Epithelial cell of proximal tubule (primary cell): ENCODE data around the gene PTPRN2. TPM values are rescaled to one million over a fixed set of nuclear protein-coding genes. Genes with fewer than 3 reads are reported as not detected.

Source experiments
- DNase-seq: peaks from one replicate; pipeline ENCODE4 v3.0.0-alpha.2; 2011; ENCODE audit warnings: low read depth
- H3K4me3 ChIP-seq: 2 replicates; pipeline ENCODE4 v1.5.1; 2011; ENCODE audit warnings: low read depth, mild to moderate bottlenecking, low read length
- total RNA-seq: library from RNA; depleted of rRNA; stranded (reverse); fragments of >200 nt; gene quantifications from 2 replicates; pipeline ENCODE4 v1.2.3, GENCODE V29; 2015
- TF ChIP-seq, protein P1 (sequence below): conservative IDR thresholded peaks from 2 replicates; pipeline ENCODE4 v1.5.1; 2012; ENCODE audit warnings: low read depth, mild to moderate bottlenecking, low read length

The PTPRN2 gene
- total RNA-seq, 1 donor from 2014 or later = 2.8 TPM

DNA sequence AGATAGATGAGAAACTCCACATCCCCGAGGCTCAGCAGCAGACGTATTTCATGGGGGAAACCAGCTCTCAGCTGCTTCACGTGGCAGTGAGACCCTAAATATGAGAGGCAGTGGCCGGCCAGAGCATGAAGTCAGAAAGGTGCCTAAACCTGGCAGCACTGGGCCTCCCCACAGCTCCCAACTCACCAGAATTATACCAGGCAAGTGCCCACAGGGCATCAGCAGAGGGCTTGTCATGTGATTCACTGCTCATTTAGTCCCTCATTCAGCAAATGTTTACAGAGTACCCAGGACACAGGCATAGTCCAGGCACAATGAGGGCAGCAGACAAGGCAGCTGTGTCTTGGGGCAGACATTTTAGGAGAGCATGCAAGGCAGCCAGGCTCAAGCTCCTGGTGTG is 212.6 kb downstream of the PTPRN2 start:
- no peak for DNase-seq
- no peak overlapping the region for H3K4me3 ChIP-seq
- TF ChIP-seq, protein P1, sequence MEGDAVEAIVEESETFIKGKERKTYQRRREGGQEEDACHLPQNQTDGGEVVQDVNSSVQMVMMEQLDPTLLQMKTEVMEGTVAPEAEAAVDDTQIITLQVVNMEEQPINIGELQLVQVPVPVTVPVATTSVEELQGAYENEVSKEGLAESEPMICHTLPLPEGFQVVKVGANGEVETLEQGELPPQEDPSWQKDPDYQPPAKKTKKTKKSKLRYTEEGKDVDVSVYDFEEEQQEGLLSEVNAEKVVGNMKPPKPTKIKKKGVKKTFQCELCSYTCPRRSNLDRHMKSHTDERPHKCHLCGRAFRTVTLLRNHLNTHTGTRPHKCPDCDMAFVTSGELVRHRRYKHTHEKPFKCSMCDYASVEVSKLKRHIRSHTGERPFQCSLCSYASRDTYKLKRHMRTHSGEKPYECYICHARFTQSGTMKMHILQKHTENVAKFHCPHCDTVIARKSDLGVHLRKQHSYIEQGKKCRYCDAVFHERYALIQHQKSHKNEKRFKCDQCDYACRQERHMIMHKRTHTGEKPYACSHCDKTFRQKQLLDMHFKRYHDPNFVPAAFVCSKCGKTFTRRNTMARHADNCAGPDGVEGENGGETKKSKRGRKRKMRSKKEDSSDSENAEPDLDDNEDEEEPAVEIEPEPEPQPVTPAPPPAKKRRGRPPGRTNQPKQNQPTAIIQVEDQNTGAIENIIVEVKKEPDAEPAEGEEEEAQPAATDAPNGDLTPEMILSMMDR = no peak

DNA sequence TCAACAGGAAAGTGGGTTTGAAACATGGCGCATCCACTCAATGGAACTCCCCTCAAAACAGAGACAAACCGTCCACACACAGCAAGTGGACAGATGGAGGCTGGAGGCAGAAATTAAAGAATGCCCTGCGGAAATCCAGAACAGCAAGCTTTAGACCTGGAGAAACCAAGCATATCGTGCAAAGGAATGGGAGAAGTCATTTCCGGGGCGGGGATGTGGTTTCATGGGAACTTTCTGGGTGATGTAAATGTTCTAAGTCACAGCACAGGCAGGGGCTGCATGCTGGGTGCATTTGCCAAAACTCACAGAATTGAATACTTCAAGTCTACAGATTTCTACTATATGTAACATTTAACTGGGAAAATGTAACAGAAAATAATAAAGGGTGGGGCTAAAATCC is 213.0 kb downstream of the PTPRN2 start:
- no peak for DNase-seq
- TF ChIP-seq, protein P1 = no peak
- no peak overlapping the region for H3K4me3 ChIP-seq

DNA sequence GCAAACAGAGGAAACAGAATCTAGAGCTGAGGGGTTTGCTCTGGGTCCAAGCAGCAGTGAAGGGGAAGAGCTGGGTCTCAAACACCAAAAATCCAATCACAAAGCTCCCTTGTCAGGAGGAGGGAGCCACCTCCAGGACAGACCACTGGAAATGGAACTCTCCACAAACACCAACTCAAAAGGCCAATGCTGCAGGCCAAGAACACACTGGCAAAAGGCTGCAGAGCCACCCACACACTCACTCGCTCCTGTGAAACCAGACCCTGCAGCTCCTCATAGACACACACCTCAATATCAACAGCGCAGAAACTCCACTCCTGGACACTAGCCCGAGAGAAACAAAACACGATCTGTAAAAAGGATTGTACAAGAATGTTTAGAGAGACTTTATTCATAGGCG is 213.5 kb downstream of the PTPRN2 start:
- H3K4me3 ChIP-seq = no peak overlapping the region
- TF ChIP-seq, protein P1 = no peak
- no peak for DNase-seq

DNA sequence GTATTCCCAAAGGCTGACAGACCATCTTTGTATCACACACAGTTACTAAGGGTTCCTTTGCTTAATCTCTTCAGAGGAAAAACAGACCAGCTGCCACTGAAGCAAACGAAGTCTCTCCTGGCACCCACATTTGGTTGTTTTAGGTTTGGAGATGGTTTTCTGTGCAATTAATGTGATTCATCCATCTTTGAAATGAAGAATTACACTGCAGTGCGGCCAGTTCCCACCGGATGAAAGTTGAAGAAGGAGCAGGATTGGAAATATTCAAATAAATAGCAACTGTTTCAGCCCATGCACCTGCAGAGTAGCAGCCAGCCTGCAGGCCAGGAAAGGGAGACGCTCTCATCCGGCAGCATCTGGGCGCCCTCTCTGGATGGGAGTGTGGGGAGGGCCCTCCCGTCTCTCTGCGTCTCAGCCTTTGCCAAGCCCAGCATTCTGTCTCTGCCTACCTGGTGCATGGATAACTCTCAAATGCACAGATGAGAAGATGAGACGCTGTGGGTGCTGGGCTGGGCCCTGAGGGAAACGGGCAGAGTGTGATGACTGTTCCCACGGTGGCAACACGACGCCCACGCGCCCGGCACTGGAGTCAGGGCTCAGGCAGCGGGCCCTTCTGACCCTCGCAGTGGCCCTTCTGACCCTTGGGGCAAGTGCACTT is 214.0 kb downstream of the PTPRN2 start:
- no peak overlapping the region for H3K4me3 ChIP-seq
- TF ChIP-seq, protein P1 = no peak
- no peak for DNase-seq

DNA sequence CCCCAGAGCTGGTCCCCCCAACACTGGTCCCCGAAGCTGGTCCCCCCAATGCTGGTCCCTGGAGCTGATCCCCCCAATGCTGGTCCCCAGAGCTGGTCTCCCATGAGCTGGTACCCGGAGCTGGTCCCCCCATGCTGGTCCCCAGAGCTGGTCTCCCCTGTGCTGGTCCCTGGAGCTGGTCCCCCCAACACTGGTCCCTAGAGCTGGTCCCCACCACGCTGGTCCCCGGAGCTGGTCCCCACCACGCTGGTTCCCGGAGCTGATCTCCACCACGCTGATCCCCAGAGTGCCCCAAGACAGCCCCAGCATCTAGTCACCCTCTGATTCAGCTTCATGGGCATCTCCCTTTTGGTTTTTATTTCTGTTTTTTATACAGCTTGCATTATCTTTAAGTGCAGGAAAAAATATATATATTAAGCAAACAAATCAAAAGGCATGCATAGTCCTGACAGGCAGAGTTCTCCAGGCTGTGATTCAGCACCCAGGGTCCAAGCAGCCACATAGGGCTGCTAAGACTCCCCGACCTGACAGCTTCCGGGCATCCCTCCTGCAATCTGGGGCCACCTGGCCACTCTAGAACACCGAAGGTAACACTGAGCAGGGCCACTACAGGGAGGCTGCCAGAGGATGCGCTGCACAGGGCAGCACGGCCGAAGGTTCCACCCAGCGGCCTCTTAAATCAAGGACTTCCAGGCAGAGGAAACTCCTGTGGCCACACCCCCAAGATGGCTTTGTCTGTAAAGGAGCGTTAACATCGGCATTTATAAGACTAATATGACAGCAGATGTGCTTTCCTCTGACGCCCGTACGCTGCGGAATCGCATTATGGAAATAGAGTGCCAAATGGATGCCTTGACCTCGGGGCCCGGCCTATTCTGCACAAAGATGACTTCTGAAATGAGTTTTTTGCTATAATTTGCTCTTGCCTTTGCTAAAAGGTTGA is 215.0 kb downstream of the PTPRN2 start:
- no peak overlapping the region for H3K4me3 ChIP-seq
- TF ChIP-seq, protein P1 = no peak
- no peak for DNase-seq

DNA sequence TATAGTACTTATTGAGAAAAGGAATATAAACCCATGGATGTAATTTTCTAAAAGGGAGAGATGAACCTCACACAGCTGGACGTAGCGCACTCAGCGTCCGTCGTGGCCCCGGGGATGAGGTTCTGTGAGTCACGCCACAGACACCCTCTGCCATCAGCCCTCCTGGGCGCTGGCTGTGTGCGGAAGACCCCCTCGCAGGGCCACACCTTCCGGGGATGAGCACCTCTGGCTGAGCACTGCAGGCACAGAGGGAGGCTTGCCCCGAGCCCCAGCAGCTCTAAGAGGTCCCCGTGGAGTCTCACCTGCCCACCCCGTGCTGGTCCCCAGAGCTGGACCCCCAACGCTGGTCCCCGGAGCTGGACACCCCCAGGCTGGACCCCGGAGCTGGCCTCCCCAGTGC is 215.8 kb downstream of the PTPRN2 start:
- H3K4me3 ChIP-seq = no peak overlapping the region
- no peak for DNase-seq
- TF ChIP-seq, protein P1 = no peak
